Measurements from ENCODE around the gene RASA1.
A peak's percentile ranks its signal among the peaks of the same experiment; 100 is the strongest.

Gene RASA1

GRCh38 chr5:87411586-87411972 lies 143.9 kb downstream of the RASA1 start:
- TF ChIP-seq, protein P1, sequence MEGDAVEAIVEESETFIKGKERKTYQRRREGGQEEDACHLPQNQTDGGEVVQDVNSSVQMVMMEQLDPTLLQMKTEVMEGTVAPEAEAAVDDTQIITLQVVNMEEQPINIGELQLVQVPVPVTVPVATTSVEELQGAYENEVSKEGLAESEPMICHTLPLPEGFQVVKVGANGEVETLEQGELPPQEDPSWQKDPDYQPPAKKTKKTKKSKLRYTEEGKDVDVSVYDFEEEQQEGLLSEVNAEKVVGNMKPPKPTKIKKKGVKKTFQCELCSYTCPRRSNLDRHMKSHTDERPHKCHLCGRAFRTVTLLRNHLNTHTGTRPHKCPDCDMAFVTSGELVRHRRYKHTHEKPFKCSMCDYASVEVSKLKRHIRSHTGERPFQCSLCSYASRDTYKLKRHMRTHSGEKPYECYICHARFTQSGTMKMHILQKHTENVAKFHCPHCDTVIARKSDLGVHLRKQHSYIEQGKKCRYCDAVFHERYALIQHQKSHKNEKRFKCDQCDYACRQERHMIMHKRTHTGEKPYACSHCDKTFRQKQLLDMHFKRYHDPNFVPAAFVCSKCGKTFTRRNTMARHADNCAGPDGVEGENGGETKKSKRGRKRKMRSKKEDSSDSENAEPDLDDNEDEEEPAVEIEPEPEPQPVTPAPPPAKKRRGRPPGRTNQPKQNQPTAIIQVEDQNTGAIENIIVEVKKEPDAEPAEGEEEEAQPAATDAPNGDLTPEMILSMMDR (IDR thresholded peaks at IDR 0.05; ENCODE audit: extremely low read depth, insufficient read depth, missing control alignments): no peak
- no peak for DNase-seq (ENCODE audit: low spot score)
- in situ Hi-C loops (cut with MboI; ENCODE audit: low pct_unique_long_range_greater_than_20kb, low sequenced_read_pairs, unreplicated experiment): no loop called here

- DNase-seq (ENCODE audit: low spot score): no peak
- TF ChIP-seq, protein P1 (IDR thresholded peaks at IDR 0.05; ENCODE audit: extremely low read depth, insufficient read depth, missing control alignments): no peak
- in situ Hi-C loops (cut with MboI; ENCODE audit: low pct_unique_long_range_greater_than_20kb, low sequenced_read_pairs, unreplicated experiment): no loop called here
Observed at GRCh38 chr5:87411973-87412629, 144.4 kb downstream of the RASA1 start.

DNA sequence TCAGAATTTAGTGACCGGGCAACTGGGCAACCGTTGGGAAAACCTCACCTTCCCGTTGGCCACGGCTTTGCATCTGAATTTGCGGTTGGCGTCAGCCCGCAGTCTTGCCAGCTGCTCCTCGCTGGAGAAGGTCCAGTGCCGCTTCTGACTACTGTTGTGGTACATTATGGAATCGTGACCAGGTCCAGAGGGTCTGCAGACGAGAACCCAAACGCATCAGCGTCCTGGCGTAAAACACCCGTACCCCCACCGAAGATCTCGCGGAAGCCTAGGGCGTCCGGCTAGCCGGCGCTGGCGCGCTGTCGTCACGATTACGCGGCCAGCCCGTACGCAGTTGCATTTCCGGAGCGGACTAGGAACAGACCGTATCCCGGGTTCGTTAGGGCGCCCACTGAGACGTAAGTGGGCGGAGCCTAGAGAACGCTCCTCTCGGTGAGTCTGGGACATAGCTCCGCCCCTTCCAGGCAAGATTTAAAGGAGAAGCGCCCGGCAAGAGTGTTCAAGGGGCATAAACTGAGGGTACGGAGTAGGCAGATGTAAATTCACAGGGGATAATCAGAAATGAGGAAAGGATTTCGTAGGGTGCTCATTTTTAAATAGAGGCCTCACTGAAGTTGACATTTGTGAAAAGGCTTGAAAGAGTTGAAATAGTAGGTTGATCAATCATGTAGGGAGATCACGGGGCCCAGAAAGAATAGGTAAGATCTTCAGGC lies 145.1 kb downstream of the RASA1 start, which contains the start of gene CCNH:
Gene CCNH, minus strand, starts transcription at position 301 of the 713 bp plus-strand sequence. Its CDS starts 136 bp downstream, at position 165.
- peak; percentile 88 for DNase-seq (ENCODE audit: low spot score)
- TF ChIP-seq, protein P1 (IDR thresholded peaks at IDR 0.05; ENCODE audit: extremely low read depth, insufficient read depth, missing control alignments): no peak
- in situ Hi-C loops (cut with MboI; ENCODE audit: low pct_unique_long_range_greater_than_20kb, low sequenced_read_pairs, unreplicated experiment): no loop called here

DNA sequence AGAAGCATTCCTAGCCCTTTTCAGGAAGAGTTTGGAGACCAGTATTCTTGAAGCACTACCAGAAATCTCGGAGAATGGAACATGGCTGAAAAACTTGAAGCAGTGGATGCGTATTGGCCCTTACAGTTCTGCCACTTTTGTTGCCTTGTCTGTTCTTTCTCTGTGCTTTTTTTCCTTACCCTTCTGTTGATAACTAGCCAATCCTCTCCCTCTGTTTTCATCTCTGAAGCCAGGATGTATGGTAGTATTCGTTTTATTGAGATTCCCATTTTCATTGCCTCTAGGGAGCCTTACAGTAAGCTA lies 145.6 kb downstream of the RASA1 start:
- in situ Hi-C loops (cut with MboI; ENCODE audit: low pct_unique_long_range_greater_than_20kb, low sequenced_read_pairs, unreplicated experiment): no loop called here
- TF ChIP-seq, protein P1 (IDR thresholded peaks at IDR 0.05; ENCODE audit: extremely low read depth, insufficient read depth, missing control alignments): no peak
- no peak for DNase-seq (ENCODE audit: low spot score)

GRCh38 chr5:87418506-87418905 lies 150.8 kb downstream of the RASA1 start:
- in situ Hi-C loops (cut with MboI; ENCODE audit: low pct_unique_long_range_greater_than_20kb, low sequenced_read_pairs, unreplicated experiment): no loop called here
- TF ChIP-seq, protein P1 (IDR thresholded peaks at IDR 0.05; ENCODE audit: extremely low read depth, insufficient read depth, missing control alignments): no peak
- no peak for DNase-seq (ENCODE audit: low spot score)

DNA sequence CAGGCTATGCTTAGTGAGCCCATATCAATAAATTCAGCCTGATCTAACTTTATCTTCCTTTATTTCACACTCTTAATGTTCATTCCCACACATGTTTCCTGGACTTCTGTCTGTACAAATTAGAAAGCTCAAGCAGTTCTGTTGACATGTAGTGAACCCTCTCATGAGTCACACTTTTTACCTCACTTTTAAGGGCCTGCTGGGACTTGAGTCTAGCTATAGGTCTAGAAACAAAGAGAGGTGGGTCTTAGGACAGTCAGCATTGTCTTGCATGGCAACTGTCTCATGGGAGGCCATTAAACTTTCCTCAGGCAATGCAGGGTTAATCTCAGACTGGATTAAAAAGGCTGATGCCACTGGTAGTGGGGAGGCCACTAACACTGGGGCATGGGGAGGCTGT lies 153.6 kb downstream of the RASA1 start:
- DNase-seq (ENCODE audit: low spot score): no peak
- in situ Hi-C loops (cut with MboI; ENCODE audit: low pct_unique_long_range_greater_than_20kb, low sequenced_read_pairs, unreplicated experiment): no loop called here
- TF ChIP-seq, protein P1 (IDR thresholded peaks at IDR 0.05; ENCODE audit: extremely low read depth, insufficient read depth, missing control alignments): no peak
